SKM-1 (cell line): ENCODE data around the gene ZFYVE1.

ENCODE experiments used
- DNase-seq: peaks from one replicate; lab custom pipeline; 2025; ENCODE audit not compliant: unreplicated experiment; lab: John Stamatoyannopoulos, UW

ZFYVE1 gene

GRCh38 chr14:72924337-72924736 lies 102.6 kb downstream of the ZFYVE1 start:
- no peak for DNase-seq

GRCh38 chr14:72921396-72921795 lies 105.5 kb downstream of the ZFYVE1 start:
- no peak for DNase-seq

GRCh38 chr14:72920008-72920407 lies 106.9 kb downstream of the ZFYVE1 start:
- no peak for DNase-seq
